Fibroblast of skin of right quadriceps (primary cell): ENCODE measurements around the gene LPIN2.
A peak's percentile ranks its signal among the peaks of the same experiment; 100 is the strongest.
"Not testable (repeated sequence)": the region's sequence is repeated elsewhere in the genome, so short reads cannot be mapped to it uniquely, and the experiment has no call there.

Source experiments
- DNase-seq: peaks from one replicate; pipeline ENCODE4 v3.0.0-alpha.2; 2013

Gene LPIN2

DNA sequence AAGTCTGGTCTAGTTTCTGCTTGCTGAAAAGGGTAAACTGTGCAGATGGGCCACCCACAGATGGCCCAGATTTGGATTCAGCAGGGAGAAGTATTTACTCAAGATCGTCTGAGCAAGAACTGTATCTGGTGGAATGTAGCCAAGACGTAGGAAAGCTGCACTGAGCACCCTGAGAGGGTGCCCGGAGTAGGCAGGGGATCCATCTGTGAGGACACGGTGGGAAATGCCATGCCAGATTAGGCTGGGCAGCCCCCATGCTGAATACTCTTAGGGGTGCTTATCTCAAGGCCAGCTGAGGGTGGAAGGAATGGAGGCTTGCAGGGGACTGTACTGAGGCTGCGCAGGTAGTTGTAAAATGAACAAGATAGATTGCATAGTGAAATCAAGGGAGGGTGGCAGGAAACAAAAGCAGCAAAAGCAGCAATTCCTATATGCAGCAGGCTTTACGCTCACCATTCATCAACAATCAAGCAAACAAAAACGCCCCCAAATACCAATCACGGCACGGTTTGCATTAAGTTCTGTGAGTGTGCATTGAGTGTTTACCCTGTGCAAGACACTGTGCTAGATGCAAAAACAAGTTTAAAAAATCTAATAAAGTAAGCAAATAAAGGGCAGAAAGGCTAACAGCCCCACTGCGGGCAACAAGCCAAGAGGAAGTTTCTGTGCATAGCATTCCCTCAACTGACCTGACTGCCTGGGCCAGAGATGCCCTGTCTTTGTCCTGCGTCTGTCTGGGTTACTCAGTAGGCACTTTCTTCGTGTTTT, 32.2 kb upstream of the LPIN2 start:
- no peak for DNase-seq

DNA sequence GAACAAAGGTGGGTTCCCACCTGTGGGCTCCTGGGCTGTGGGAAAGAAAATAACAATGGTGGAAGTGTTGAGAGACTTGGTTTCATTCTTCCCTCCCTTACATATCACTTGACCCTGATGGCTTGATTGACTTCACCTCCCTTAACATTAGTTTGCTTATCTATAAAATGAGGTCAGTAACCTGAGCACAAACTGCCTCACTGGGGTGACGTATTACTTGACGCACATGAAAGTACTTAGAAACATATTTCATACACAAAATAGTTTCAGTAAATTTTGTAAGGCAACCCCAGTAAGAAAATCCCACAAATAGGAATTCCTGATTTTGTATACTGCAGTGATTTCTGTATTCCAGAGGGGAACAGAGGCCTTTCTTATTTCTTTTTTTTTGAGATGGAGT, 29.4 kb upstream of the LPIN2 start:
- DNase-seq: no peak

DNA sequence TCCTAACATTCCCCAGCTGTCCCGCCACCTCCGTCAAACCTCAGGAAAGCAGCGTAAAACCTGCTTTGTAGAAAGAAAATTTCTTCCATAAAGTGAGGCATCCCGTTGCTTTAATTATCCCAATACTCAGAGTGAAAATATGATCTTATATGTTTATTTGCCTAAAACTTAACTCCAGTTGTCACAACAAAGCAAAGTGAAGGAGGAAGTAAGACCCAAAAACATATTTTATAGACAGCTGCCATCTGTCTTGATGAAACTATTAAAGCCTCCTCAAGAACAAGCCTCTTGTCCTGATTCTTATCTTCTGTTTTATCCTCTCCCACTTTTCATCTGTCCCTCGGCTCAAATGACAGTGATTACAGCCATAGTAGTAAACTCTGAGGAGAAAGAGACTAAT, 28.9 kb upstream of the LPIN2 start:
- no peak for DNase-seq

DNA sequence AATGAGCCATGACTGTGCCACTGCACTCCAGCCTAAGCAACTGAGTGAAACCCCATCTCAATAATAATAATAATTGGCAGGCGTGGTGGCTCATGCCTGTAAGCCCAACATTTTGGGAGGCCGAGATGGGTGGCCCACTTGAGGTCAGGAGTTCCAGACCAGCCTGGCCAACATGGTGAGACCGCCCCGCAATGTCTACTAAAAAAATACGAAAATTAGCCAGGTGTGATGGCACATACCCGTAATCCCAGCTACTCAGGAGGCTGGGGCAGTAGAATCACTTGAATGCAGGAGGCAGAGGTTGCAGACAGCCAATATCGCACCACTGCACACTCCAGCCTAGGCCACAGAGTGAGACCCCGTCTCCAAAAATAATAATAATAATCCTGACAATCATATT, 27.9 kb upstream of the LPIN2 start:
- DNase-seq: no peak

DNA sequence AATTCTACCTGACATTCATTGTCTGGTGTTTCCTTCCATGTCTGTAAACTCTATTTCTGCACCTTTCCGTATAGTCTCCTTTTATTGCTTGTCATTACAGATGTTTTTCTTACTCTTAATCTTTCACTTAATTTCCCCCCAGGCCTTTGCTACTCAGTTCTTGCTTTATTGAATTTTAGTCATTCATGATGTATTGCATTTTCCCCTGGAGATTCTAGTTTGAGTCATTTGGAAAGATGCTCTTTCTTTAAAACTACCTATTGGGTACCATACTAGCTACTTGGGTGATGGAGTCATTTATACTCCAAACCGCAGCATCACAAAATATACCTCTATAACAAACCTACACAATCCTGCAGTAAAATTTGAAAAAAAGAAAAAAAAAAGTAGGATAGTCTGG, 27.2 kb upstream of the LPIN2 start:
- DNase-seq: no peak

DNA sequence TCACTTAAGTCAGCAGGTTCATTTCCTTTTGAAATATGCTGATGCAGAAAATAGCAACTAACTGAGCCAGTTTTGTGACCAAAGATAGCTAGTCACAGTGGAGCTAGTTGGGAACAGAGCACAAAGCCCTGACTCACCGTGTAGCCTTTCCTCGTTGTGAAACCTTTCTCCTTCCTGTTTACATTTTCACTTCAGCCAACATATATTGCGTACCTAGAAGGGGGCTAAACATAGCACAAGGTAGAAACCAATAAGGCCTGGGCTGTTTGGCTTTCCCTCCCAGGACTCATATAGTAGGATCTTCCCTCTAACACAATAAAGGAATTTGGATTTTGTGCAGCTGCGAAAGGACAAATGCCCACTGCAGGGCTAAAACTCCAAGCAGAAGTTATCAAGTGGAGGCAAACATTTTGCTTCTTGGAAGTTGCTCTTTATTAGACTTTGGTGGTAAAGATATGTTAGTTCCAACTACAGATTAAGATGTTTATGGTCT, 24.5 kb upstream of the LPIN2 start:
- peak; percentile 40 for DNase-seq

DNA sequence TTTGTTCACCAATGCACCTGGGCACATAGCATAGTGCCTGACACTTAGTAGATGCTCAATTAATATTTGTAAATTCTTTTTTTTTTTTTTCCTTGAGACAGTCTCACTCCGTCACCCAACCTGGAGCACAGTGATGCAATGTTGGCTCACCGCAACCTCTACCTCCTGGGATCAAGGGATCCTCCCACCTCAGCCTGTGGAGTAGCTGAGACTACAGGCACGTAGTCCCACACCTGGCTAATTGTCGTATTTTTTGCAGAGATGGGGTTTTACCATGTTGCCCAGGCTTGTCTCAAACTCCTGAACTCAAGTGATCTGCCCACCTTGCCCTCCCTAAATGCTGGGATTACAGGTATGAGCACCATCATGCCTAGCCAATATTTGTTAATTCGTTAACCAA, 23.2 kb upstream of the LPIN2 start:
- no peak for DNase-seq

DNA sequence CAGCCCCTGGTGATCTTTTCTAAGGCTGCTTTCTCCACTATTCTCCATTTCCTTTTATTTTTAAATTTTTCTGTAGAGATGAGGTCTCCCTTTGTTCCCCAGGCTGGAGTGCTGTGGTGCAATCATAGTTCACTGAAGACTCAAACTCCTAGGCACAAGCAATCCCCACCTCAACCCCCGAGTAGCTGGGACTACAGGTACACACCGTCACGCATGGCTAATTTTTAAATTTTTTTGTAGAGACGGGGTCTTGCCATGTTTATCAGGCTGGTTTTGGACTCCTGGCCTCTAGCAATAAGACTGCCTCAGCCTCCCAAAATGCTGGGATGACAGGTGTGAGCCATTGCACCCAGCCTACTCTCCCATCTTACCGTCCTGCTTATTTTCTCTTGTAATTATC, 22.7 kb upstream of the LPIN2 start:
- no peak for DNase-seq

DNA sequence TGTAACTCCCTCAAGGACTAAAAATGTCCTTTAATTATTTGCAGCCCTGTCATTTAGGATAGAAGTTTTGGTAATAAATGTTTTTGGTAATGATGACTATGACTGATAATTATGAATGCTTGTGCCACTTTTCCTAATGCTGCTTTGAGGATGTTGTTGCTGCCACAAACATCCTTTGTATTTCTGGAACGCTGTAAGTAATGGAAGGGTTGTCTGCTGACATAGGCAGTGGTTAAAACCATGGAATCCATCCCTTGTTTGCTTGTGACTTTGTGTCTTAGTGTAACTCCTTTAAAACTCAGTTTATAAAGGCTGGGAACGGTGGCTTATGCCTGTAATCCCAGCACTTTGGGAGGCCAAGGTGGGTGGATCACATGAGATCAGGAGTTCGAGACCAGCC, 19.8 kb upstream of the LPIN2 start:
- peak; percentile 17 for DNase-seq

DNA sequence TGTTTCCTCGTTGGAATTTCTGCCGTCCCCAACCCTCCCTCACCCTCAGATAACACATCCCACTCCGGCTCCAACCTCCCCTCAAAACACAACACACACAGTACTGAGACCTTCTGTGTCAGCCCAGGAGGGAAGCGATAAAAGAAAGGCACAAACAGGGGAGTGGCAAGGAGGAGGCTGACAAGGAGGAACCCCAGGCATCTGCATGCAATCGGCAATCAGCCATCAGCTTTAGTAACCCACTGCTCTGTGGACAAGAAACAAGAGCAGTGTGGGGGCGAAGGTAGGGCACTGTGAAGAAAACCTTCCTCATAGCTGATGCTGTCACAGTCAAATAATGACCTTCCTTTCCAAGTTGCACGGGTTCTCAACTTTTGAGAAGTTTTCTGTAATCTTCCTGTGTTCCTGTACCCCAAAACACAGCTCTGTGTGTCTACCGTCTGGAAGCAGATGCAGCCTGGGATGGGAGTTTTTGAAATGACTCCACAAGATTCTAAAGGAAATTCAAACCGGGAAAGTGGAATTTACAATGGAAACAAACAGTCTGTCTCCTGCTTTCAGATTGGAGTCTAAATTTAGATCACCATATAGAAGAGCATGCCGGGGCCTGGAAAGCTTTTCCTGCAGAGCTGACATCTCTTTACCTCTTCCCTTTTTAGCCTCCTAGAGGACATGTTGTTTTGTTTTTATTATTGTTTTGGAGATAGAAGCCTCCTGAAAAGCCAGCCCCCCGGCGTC, 16.4 kb upstream of the LPIN2 start:
- peak; percentile 39 for DNase-seq

DNA sequence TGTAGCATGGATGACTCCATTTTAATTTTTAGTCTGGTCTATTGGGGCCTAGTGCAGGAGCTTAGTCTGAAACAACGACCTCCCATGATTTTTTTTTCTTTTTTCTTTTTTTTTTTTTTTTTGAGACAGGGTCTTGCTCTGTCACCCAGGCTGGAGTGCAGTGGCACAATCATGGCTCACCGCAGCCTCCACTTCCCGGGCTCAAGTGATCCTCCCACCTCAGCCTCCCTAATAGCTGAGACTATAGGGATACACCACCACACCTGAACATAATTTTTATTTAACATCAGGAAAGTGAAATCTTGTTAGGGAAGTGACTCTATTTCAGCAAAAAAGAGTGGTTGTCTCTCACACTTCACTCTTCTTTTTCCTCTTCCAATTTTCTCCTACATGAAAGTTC, 15.2 kb upstream of the LPIN2 start:
- not testable (repeated sequence) for DNase-seq

DNA sequence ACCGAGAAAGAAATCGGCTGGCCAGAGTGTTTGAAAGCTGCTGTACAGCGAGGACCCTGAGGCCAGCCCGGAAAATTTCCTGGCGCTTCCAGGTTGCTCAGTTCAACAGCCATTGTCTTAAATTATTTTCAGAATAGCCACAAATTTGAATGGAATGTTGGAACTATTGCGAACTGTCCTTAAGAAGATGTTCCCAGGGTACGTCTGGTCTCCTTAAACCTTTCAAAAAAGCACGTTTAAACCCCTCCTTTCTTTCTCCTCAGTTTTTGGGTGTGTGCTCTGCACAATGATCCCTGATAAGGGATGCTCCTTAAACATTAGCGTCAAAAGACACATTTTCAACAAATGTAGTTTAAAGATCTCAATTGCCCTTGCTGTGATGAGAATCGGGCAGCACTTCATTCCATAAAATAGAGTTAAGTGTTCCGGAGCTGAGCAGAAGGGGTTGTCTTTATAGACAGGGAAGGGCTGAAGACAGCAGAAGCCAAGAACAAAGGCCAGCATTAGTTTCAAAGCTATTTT, 14.5 kb upstream of the LPIN2 start:
- DNase-seq: no peak

DNA sequence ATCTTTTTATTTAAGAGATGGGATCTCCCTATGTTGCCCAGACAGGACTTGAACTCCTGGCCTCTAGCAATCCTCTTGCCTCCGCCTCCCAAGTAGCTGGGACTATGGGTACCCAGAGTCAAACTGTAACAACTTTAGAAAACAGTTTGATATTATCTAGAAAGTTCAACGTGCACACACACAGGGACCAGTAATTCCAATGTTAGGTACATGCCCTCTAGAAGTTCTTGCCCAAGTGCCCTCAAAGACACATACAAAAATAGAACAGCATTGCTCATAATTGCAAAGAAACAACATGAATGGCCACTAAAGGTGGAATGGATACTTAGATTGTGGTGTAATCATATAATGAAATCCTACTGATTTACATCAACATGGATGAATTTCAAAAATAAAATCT, 12.6 kb upstream of the LPIN2 start:
- DNase-seq: no peak

DNA sequence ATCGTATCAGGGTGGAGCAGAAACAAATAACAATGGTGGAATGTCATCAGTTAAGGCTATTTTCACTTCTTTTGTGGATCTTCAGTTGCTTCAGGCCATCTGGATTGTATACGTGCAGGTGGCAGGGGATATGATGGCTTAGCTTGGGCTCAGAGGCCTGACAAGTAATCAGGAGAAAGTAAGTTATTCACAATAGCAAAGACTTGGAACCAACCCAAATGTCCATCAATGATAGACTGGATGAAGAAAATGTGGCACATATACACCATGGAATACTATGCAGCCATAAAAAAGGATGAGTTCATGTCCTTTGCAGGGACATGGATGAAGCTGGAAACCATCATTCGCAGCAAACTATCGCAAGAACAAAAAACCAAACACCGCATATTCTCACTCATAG, 10.7 kb upstream of the LPIN2 start:
- DNase-seq: not testable (repeated sequence)

DNA sequence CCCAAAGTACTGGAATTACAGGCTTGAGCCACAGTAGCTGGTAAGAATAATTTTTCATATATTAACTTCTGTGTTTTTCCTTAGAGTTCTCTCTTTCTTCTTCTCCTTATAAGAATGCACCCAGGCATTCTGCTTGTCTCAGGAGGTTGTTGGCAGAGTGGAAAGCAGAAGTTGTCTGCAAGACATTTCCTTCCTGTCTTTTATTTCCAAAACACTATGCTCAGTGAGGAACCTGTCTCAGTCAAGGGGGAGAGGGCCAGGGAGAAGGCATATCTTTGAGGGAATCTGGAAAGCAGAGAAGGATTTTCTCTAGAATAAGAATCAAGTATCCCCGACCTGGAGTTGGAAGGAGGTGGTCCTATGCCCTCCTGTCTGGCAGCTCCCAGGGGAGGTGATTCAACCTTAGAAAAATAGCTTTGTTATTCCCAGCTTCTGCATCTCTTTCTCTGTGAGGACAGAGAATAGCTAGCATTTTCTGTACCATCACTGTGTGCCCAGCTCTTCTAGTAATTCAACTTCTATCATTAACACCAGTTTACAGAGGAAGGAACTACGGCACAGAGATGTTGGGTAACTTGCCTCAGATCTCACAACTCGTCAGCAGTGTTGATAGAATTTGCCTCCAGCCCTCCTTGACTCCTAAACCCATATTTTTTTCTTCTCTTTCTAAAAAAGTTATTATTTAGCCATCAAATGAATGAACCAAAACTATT, 3.8 kb upstream of the LPIN2 start:
- no peak for DNase-seq

DNA sequence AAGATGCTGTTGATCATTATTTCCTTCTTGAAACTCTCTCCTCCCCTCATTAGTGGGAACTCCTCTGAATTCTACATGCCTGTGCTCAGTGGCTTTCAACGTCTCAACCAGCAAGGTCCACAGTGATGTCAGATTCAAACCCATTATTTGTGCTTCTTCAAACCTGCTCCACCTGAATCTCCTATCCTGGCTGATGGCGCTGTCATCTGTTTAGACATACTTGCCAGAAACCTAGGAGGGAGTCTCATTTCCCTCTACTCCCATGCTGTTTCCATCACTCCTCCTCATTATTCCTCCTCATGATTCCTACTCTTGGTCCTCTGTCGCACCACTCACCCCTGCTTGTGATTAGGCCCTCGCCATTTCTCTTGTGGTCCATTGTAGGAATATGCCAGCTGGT, 2.9 kb upstream of the LPIN2 start:
- no peak for DNase-seq

DNA sequence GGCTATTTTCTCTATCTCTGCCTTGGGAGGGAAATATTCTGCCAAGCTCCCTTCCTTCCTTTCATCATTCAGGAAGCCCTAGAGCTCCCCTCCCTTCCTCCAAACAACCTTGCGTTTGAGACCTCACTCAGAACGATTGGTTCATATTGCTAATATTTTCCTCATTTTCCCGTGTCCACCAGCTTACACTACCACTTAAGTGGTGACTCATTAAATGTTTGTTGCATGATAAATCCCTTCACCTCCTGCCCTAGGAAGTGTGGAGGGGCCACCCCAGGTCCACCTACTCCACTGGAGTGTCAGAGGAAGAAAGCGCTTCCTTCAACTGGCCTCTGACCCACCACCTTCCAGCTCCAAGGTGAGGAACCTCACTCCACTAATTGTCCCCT, 2.3 kb upstream of the LPIN2 start:
- DNase-seq: peak; percentile 63

DNA sequence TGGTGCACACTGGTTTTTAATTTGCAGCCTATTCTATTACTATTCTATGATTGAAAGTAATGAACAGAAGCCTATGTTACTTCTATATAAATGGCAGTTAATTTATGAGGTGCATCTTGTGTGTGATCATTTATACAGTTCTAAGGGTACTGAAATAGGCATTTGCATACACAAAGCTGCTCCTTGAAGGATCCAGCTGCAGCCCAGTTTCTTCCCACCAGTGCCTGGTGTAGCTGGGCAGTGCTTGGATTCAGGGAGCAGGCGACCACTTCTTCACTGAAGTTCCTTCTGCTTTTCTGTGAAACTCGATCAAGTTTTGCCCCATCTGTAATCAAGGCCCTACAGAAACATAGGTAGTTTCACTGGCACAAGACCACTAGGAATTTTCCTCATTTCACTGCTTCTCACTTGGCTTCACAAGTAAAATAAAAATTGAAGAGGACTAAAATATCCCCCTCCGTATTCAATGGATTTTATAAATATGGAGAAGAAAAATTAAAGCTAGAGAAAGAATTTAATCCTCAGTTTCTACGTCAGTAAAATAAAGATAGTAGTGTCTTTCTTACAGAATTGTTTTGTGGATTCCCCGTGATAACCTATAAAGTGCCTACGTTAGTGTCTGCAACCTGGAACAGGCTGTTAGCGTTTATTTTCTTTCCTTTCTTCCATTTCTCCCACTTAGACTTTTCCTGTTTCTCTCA, 1.7 kb upstream of the LPIN2 start:
- DNase-seq: no peak

DNA sequence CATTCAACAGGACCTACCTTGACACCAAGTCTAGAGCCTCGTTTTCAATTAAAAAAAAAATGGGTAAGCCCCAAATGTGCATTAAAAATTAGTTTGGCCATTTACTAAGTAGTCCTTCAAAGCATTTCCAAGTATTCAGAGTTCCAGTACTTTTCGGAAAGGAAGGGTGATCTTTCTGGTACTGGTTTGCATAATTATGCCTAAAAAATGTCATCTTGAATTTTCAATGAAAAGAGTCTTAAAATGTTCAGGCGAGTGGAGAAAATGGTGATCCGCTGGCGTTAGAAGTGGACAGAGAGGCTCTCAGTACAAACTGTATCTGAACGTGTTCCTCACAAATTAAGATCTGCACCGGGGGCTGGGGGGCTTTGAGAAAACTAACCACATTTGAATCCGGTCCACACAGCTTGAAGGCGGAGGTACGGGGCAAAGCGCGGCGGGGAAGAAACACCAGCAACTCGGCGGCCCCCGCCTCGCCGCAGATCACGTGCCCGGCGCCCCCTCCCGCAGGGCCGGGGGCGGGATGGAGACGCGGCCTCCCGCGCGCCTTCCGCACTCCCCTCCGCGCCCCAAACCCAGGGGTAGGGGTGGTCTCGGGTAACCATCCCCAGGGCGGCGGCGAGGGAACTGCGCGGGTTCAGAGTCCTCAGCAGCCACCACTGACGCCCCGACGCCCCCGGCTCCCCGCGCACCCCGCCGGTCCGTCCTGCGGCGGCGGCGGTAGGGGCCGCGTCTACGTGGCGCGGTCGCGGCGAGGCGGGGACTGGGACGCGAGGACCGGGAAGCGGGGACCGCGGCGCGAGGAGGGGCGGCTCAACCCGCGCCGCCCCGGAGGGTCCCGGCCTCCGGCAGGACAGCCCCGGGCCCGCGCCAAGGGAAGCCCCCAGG, 564 bp downstream of the LPIN2 start:
- DNase-seq: peak; percentile 30

DNA sequence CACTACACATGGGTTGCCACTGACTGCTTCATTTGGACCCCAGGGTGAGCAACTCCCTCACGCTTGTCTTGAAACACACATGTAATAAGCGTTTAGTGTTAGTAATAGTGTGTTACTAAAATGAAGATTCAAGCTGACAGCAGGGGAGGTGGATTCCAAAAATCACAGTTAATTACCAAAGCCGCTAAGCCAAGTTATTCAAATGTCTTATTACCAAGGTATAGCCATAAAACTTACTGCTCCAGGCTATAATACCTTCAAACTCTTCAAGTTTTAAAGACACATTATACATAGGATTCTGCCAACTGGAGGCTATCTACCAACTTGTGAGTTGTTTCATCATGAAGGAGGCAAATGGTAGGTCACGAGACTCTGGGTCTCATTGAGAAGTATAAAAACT, 2.9 kb downstream of the LPIN2 start:
- no peak for DNase-seq

DNA sequence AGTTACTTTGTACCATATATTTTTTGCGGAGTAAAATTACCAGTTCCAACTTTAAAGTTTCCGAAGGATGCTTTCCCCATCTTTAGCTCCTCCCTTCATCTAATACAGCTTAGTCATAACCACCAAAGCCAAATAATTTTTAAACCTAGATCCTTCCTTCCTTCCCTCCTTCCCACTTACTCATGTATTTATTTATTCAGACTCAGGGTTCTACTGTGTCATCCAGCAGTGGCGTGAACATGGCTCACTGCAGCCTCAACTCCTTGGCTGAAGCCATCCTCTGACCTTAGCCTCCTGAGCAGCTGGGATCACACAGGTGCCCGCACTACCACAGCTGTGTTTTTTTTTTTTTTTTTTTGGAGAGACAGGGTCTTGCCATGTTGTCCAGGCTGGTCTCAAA, 4.4 kb downstream of the LPIN2 start:
- peak; percentile 67 for DNase-seq

DNA sequence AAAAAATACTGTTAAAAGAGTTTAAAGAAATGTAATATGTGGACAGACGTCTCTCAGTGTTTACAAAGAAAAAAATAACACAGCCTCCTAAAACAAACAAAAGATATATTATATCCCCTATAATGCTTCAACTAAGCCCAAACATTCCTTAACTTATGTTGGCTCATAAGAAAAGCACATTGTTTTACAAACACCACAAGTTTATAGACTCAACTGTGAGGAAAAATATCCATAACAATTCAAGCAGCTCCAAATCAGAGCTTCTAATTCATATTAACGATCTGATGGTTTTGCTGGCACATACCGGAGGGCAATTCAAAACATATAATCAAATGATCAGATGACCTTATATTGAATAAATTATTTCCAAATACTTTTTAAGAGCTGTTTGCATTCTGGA, 5.5 kb downstream of the LPIN2 start:
- DNase-seq: no peak
